Measurements from ENCODE around the gene GPRC5A.

The GPRC5A gene

GRCh38 chr12:12965836-12966235, 74.5 kb downstream of the GPRC5A start:
- TF ChIP-seq, protein P1, sequence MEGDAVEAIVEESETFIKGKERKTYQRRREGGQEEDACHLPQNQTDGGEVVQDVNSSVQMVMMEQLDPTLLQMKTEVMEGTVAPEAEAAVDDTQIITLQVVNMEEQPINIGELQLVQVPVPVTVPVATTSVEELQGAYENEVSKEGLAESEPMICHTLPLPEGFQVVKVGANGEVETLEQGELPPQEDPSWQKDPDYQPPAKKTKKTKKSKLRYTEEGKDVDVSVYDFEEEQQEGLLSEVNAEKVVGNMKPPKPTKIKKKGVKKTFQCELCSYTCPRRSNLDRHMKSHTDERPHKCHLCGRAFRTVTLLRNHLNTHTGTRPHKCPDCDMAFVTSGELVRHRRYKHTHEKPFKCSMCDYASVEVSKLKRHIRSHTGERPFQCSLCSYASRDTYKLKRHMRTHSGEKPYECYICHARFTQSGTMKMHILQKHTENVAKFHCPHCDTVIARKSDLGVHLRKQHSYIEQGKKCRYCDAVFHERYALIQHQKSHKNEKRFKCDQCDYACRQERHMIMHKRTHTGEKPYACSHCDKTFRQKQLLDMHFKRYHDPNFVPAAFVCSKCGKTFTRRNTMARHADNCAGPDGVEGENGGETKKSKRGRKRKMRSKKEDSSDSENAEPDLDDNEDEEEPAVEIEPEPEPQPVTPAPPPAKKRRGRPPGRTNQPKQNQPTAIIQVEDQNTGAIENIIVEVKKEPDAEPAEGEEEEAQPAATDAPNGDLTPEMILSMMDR (IDR thresholded peaks at IDR 0.05; ENCODE audit: low read depth, low read length), result no peak
- no peak overlapping the region for H3K4me3 ChIP-seq (ENCODE audit: low read depth, low read length)
